ENCODE data around the gene TSHZ2.

- no peak for TF ChIP-seq CTCF (IDR thresholded peaks at IDR 0.05)
- TF ChIP-seq POLR2A (IDR thresholded peaks at IDR 0.05): no peak
These were observed 430.9 kb downstream of the TSHZ2 start for GRCh38 chr20:53403029-53403428.
